ENCODE results near the gene SERPINE2. TPM values are rescaled to one million over a fixed set of nuclear protein-coding genes. Genes with fewer than 3 reads are reported as not detected.
A peak's percentile ranks its signal among the peaks of the same experiment; 100 is the strongest.

SERPINE2 gene
- total RNA-seq, 1 donor from 2014 or later: 9.8 TPM

DNA sequence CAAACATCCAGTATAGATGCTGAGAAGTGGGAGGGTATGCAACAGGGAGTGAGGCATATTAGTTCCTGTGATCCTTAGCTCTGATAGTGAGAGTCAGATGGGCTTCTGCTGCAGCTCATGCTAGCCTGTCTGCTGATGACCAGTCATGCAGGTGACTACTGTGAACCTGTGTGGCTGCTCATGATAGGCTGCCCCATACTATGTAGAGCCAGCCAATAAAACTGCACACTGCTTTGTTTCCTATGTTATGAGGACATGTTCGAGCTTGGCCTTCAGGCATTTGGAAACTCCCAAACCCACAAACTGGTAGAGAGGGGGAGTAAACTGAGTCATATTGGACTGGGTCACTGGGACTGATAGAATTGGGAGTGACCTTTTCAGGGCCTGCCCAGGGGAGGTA is 20.1 kb upstream of the SERPINE2 start:
- intact Hi-C loops (cut with micrococcal nuclease): no loop called here

DNA sequence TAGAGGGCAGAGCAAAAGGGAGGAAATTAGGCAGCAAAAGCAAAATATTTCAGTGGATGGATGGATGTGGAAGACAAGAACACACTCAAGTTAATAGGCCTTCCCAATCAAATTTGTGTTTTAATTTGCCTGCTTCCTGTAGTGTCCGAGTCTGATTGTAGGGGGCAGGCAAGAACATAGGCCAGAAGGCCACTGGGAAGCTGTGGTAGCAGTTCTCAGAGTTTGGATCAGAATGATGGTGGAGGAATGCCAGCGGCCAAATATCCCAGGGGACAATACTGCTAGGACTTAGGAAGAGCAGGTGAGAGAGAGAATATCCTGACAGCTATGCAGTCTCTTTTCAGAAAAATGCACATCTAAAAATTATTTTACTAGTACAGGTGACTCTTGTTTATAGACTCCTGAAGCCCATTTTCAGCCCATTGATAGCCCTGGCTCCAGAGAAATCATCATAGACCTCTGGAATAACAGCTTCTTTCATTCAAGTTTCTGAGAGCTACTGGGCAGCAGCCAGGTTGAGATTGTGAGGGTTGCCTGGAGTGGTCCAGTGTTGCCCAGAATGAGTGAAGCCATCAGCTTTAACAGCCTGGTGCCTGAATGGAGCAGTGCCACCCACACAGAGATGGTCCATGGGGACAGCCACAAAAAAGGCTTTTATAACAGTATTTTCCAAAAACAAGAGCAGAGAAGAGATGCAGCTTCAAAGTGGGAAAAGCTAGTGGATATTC is 19.1 kb upstream of the SERPINE2 start:
- intact Hi-C loops (cut with micrococcal nuclease): no loop called here
- TF ChIP-seq, protein P1, sequence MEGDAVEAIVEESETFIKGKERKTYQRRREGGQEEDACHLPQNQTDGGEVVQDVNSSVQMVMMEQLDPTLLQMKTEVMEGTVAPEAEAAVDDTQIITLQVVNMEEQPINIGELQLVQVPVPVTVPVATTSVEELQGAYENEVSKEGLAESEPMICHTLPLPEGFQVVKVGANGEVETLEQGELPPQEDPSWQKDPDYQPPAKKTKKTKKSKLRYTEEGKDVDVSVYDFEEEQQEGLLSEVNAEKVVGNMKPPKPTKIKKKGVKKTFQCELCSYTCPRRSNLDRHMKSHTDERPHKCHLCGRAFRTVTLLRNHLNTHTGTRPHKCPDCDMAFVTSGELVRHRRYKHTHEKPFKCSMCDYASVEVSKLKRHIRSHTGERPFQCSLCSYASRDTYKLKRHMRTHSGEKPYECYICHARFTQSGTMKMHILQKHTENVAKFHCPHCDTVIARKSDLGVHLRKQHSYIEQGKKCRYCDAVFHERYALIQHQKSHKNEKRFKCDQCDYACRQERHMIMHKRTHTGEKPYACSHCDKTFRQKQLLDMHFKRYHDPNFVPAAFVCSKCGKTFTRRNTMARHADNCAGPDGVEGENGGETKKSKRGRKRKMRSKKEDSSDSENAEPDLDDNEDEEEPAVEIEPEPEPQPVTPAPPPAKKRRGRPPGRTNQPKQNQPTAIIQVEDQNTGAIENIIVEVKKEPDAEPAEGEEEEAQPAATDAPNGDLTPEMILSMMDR (IDR thresholded peaks at IDR 0.05; ENCODE audit: borderline replicate concordance): peak; percentile 35
- H3K27me3 ChIP-seq (ENCODE audit: low read depth): peaks cover 15% of the 10 kb centered on the region
- no peaks in the 10 kb centered on the region for H3K4me1 ChIP-seq
- no peak overlapping the region for H3K4me3 ChIP-seq
- DNase-seq: no peak
- H3K27ac ChIP-seq (replicated peaks): no peak overlapping the region
- H3K9me3 ChIP-seq (replicated peaks): peaks cover 8% of the 10 kb centered on the region
- H3K36me3 ChIP-seq: no peaks in the 10 kb centered on the region

More for the DNA sequence above, 20.1 kb upstream of the SERPINE2 start:
- Histone ChIP-seq H3K4me1 (no peaks in the 10 kb centered on the region), H3K4me3 (no peak overlapping the region), H3K27ac (replicated peaks) (no peak overlapping the region), H3K27me3 (ENCODE audit: low read depth) (peaks cover 5% of the 10 kb centered on the region), H3K36me3 (no peaks in the 10 kb centered on the region), H3K9me3 (replicated peaks) (peaks cover 8% of the 10 kb centered on the region)
- TF ChIP-seq, protein P1 (IDR thresholded peaks at IDR 0.05; ENCODE audit: borderline replicate concordance): no peak
- DNase-seq: no peak

DNA sequence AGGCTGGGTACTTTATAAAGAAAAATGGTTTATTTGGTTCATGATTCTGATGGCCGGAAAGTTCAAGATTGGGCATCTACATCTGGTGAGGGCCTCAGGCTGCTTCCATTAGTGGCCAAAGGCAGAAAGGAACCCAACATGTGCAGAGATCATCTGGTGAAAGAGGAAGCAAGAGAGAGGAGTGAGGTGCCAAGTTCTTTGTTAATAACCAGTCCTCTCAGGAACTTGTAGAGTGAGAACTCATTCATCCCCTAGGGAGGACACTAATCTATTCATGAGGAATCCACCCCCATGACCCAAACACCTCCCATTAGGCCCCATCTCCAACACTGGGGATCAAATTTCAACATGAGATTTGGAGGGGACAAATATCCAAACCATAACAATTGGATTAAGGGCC is 17.8 kb upstream of the SERPINE2 start:
- Histone ChIP-seq H3K27me3 (ENCODE audit: low read depth) (peaks cover 22% of the 10 kb centered on the region), H3K4me1 (no peaks in the 10 kb centered on the region), H3K27ac (replicated peaks) (no peak overlapping the region), H3K9me3 (replicated peaks) (peaks cover 8% of the 10 kb centered on the region), H3K4me3 (no peak overlapping the region), H3K36me3 (no peaks in the 10 kb centered on the region)
- TF ChIP-seq, protein P1 (IDR thresholded peaks at IDR 0.05; ENCODE audit: borderline replicate concordance): no peak
- intact Hi-C loops (cut with micrococcal nuclease): no loop called here
- DNase-seq: no peak

DNA sequence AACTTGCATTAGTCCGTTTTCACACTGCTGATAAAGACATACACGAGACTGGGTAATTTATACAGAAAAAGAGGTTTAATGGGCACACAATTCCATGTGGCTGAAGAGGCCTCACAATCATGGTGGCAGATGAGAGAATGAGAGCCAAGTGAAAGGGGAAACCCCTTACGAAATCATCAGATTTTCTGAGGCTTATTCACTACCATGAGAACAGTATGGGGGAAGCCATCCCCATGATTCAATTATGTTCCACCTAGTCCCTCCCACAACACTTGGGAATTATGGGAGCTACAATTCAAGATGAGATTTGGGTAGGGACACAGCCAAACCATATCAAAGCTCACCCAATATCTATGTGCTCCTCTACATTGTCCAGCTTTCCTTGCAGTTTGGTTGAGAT is 16.0 kb upstream of the SERPINE2 start:
- Histone ChIP-seq H3K27ac (replicated peaks) (no peak overlapping the region), H3K9me3 (replicated peaks) (peaks cover 8% of the 10 kb centered on the region), H3K36me3 (no peaks in the 10 kb centered on the region), H3K4me1 (no peaks in the 10 kb centered on the region), H3K27me3 (ENCODE audit: low read depth) (peaks cover 33% of the 10 kb centered on the region), H3K4me3 (no peak overlapping the region)
- TF ChIP-seq, protein P1 (IDR thresholded peaks at IDR 0.05; ENCODE audit: borderline replicate concordance): no peak
- no peak for DNase-seq
- intact Hi-C loops (cut with micrococcal nuclease): no loop called here

DNA sequence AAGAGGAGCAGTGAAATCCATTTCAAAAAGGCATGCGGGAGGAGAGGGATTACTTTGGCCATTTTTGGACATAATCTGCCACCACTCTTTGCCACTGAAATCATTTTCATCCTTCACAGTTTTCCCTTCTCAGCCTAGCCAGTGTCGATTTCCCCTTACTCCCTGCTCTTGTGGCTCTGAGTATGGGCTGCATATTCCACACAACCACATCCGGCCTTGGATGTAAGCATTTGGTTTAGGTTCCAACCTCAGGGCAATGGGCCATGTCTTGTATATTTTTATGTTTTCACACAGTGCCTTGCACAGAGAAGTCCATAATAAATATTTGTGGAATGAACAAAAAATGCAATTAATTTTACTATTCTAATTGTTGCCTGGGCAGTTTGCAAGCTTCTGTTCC is 7.7 kb upstream of the SERPINE2 start:
- intact Hi-C loops (cut with micrococcal nuclease): no loop called here
- Histone ChIP-seq H3K27me3 (ENCODE audit: low read depth) (peaks cover 48% of the 10 kb centered on the region), H3K4me3 (no peak overlapping the region), H3K4me1 (peaks cover 10% of the 10 kb centered on the region), H3K36me3 (no peaks in the 10 kb centered on the region), H3K27ac (replicated peaks) (no peak overlapping the region), H3K9me3 (replicated peaks) (no peaks in the 10 kb centered on the region)
- DNase-seq: no peak
- TF ChIP-seq, protein P1 (IDR thresholded peaks at IDR 0.05; ENCODE audit: borderline replicate concordance): no peak

Data from left ventricle myocardium inferior (tissue), 1 donor.